K562 (cell line): Measurements from ENCODE around the gene C4BPB.

Experiments used
- CHD1 ChIP-seq: fragments of 200-600 bp; sonication (generic); IDR thresholded peaks from one replicate; pipeline ENCODE4 v1.6.1; 2012; ENCODE audit warnings: mild to moderate bottlenecking, moderate library complexity, low read length, inconsistent platforms
- CTCF ChIP-seq, 3 experiments: IDR thresholded peaks in 2 of 3; conservative IDR thresholded peaks in 1 of 3; 2 replicates each; pipeline ENCODE4 v1.5.1; 2011 to 2012; ENCODE audit warnings: low read length in 3 of 3, mild to moderate bottlenecking in 3 of 3, control low read depth in 2 of 3, improper control_type of control experiment in 1 of 3, inconsistent platforms in 1 of 3, low read depth in 1 of 3, mixed read lengths in 1 of 3, moderate library complexity in 1 of 3; ENCODE audit not compliant: insufficient read depth in 2 of 3
- E2F4 ChIP-seq: sonication (generic); formaldehyde crosslinking; IDR thresholded peaks from 2 replicates; pipeline ENCODE4 v1.8.0; 2022; ENCODE audit warnings: mild to moderate bottlenecking, low read depth, missing genetic modification reagents
- PHF21A ChIP-seq: fragments of 450-650 bp; IDR thresholded peaks from 2 replicates; pipeline ENCODE4 v1.6.1; 2017; ENCODE audit warnings: low read depth, borderline replicate concordance
- RFX5 ChIP-seq: IDR thresholded peaks from 2 replicates; pipeline ENCODE4 v1.6.1; 2011; ENCODE audit warnings: low read depth, mild to moderate bottlenecking, improper control_type of control experiment, low read length
- TF ChIP-seq, protein P1 (sequence below), 2 experiments: fragments of 450-650 bp; IDR thresholded peaks; 2 replicates each; pipeline ENCODE4 v1.6.1; 2016; ENCODE audit warnings: mild to moderate bottlenecking in 2 of 2, borderline replicate concordance in 1 of 2, low read depth in 1 of 2, moderate library complexity in 1 of 2

DNA sequence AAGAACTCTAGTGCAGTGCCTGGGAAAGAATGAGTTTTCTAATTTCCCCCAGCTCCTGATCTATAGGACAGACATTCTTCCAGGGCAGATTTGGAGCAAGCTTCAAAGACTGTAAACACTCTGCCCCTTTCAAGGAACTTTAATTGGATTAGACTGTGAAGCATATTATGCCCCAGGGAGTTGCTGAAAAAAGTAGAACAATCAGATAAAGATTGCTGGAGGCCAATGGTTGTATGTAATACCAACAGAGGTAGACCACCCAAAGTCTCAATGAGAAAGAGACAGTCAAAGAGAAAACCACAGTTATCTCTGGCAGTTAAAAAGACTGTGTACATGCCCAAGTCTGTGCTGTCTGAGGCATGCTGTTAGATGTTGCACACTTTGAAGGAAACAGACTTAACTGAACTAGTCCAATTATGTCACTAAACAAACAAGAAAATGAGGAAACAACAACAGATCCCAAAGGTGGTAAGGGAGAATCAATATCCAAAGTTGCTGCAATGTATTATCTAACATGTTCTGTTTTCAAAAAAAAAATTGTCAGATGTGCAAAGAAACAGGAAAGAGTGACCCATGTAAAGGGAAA is 39.8 kb downstream of the C4BPB start:
- TF ChIP-seq E2F4 (CRISPR knock-in tag) (no peak), CHD1 (no peak), RFX5 (no peak), CTCF (IDR thresholded peaks at IDR 0.05 in 2 of 3, conservative IDR thresholded peaks at IDR 0.05 in 1 of 3; ENCODE audit: insufficient read depth in 2 of 3, low read depth in 1 of 3, low read length in 3 of 3) (no peak), PHF21A (no peak)
- TF ChIP-seq, protein P1, sequence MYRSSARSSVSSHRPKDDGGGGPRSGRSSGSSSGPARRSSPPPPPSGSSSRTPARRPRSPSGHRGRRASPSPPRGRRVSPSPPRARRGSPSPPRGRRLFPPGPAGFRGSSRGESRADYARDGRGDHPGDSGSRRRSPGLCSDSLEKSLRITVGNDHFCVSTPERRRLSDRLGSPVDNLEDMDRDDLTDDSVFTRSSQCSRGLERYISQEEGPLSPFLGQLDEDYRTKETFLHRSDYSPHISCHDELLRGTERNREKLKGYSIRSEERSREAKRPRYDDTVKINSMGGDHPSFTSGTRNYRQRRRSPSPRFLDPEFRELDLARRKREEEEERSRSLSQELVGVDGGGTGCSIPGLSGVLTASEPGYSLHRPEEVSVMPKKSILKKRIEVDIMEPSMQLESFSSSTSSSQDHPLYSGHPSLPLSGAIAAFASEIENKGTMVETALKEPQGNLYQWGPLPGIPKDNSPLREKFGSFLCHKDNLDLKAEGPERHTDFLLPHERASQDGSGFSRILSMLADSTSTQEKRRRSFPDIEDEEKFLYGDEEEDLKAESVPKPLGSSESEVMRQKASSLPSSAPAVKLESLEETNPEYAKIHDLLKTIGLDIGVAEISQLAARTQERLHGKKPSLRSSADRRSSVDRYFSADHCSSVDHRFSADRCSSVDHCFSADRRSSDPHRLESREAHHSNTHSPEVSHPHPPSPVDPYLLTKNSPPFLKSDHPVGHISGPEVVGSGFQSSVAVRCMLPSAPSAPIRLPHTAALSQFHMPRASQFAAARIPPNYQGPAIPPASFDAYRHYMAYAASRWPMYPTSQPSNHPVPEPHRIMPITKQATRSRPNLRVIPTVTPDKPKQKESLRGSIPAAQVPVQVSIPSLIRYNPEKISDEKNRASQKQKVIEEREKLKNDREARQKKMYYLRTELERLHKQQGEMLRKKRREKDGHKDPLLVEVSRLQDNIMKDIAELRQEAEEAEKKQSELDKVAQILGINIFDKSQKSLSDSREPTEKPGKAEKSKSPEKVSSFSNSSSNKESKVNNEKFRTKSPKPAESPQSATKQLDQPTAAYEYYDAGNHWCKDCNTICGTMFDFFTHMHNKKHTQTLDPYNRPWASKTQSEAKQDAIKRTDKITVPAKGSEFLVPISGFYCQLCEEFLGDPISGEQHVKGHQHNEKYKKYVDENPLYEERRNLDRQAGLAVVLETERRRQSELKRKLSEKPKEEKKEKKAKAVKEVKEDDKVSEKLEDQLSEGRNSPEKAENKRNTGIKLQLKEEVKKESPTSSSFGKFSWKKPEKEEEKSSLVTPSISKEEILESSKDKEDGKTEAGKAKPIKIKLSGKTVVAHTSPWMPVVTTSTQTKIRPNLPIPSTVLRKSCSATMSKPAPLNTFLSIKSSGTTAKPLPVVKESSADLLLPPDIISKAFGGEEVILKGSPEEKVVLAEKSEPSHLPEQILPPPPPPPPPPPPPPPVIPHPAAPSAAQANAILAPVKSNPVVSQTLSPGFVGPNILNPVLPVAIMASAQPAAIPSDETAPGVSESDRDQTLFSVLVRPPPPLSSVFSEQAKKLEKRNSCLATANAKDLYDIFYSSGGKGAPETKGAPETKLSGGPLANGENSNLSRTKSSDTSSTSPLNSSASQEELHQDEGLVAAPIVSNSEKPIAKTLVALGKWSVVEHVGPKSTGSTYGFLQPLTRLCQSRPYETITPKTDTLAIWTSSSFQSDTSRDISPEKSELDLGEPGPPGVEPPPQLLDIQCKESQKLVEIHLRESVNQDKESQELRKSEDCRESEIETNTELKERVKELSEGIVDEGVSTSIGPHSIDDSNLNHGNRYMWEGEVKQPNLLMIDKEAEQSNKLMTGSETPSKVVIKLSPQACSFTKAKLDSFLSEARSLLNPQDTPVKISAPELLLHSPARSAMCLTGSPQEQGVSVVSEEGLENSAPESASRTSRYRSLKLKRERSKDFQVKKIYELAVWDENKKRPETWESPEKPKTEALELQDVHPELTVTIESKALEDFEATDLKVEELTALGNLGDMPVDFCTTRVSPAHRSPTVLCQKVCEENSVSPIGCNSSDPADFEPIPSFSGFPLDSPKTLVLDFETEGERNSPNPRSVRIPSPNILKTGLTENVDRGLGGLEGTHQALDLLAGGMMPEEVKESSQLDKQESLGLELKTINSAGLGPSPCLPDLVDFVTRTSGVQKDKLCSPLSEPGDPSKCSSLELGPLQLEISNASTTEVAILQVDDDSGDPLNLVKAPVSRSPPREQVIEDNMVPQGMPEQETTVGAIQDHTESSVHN (IDR thresholded peaks at IDR 0.05; ENCODE audit: borderline replicate concordance in 1 of 2, low read depth in 1 of 2), result no peak
